Measurements from ENCODE around the gene OR4A16.

- no peak for TF ChIP-seq CTCF (IDR thresholded peaks at IDR 0.05)
- TF ChIP-seq POLR2AphosphoS5 (IDR thresholded peaks at IDR 0.05) = no peak
Observed at GRCh38 chr11:55342901-55343300, at the start of gene OR4A16.
